GM21367 (cell line): ENCODE measurements around the gene CERS6.
A peak's percentile ranks its signal among the peaks of the same experiment; 100 is the strongest.
"Not testable (repeated sequence)": the region's sequence is repeated elsewhere in the genome, so short reads cannot be mapped to it uniquely, and the experiment has no call there.

Source experiments
- ATAC-seq: cut with Tn5 transposase; IDR thresholded peaks from one replicate; pipeline ENCODE4 v1.9.1; 2021; ENCODE audit not compliant: unreplicated experiment

CERS6 gene

DNA sequence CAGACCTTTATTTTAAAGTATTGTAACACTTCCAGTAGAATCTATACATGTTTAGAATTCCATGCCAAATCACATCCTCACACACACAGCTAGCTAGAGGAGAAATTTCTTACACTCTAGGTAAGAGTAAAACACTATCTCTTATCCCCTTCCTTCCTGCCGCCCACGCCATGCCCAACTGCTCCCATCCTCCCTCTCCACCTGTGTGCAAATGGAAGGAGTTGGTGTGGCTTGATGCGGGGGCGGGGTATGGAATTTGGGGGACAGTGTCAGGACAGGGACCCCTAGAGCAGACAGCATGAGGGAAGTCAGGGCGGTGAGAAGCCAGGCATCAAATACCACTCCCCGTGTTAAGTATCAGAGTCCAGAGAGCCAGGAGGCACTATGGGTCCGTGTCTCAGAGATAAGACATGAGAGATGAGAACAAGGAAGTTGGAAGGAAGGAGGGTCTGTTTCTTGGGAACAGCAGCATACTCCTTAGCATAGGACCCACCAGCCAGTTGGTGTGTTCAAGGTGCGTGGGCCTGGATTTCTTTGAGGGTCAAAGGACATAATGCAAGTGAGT is 297.8 kb downstream of the CERS6 start:
- ATAC-seq = no peak

DNA sequence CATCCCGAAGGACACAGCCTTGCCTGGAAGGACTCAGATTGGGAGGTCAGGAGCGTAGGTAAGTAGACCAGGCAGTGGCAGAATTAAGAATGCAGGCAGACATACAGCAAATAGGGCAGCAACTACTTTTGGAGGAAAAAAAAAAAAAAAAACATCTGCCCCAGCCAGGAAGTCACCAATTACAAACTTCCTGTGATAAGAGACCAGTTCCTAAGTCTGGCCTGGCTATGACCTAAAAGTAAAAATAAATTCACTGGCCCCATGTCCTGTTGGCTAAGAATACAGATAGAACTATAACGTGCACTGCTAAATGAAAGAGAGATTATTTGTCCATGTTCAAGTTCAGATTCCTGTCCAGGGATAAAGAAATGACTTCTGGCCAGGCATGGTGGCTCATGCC is 301.2 kb downstream of the CERS6 start:
- no peak for ATAC-seq

DNA sequence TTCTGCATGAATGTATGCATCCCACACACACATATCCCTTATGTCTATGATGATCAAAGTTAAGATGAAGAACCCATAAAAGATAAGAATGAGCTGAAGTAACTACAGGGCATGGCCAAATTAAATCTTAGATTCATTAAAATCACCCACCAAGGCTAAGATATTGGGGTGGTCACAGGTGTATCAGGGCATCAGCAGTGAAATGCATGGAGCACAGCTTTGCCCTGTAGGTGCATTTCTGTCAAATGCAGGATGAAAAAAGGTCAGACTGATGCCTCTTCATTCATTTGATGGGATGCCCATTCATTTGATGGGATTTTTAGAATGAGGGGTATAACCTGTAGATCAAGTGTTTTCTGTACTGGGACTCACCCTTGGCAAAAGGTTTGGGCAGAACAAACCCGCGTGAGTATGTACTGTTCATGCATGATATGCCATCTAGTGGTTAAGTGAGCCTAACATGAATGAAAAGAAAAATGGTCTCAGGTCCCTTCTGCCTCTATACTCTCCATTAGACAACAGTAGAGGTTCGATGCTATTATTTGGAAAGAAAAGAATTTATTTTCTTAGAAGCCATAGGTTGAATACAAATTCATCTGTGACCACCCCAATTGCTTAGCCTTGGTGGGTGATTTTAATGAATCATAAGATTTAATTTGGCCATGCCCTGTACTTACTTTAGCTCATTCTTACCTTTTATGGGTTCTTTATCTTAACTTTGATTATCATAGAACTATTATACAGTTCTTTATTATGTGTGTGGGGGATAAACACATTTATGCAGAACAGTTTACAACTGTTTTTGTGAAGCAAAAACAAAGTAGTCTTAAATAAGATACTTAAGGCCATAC is 303.1 kb downstream of the CERS6 start:
- peak; percentile 82 for ATAC-seq

DNA sequence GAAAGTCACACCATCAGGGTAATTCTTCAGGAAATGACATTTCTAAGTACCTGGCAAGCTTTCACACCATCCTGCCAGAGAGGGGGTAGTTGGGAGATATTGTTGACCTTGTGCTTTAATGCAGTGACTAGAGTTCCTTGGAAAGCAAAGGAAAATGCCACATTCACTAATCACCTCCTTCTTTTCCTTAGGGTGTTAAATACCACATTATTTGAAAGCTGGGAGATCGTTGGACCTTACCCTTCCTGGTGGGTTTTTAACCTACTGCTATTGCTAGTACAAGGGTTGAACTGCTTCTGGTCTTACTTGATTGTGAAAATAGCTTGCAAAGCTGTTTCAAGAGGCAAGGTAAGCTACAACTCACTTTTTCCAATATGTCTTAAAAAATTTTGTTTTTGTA is 309.3 kb downstream of the CERS6 start:
- ATAC-seq = no peak

DNA sequence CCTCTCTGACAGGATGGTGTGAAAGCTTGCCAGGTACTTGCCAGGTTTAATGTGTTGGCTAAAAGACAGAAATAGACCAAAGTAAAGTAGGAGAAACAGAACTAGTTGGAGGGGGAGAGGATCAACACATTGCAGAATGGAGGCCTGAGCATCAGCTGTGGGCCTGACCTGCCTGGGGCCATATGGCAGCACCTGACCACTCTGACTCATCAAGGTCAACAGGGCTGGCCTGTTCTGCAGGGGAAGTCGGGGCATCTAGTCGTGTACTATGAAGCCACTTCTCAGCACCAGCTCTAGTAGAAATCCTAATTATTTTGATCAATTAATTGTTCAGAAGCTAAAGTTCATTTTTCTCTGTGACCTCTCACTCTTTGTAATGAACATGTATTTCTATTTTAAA is 310.5 kb downstream of the CERS6 start:
- no peak for ATAC-seq

DNA sequence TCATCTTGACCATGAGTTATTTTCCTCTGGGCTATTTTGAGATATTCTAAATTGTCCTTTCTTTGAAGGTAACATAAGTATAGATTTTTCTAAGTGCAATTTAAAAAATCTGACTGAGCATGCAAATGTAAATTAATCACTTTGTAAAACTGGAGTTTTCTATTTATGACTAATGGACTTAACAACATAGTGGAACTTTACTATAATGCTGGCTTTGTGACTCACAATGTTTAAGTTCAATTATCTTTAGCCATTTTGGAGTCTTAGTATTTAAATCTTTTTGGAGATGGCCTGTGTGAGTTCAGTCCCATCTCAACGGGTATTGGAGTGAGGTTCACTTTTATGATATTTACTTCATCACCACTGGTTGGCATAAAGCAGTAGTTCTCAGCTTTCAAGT is 311.2 kb downstream of the CERS6 start:
- no peak for ATAC-seq

DNA sequence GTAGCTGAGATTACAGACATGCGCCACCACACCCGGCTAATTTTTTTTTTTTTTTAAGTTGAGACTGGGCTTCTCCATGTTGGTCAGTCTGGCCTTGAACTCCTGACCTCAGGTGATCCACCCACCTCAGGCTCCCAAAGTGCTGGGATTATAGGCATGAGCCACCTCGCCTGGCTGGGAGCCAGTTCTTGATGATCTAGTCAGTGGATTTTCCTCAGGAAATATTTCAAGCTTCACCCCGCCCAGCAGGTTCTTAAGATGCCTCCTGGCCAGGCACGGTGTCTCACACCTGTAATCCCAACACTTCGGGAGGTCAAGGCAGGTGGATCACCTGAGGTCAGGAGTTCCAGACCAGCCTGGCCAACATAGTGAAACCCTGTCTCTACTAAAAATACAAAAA is 312.3 kb downstream of the CERS6 start:
- not testable (repeated sequence) for ATAC-seq

DNA sequence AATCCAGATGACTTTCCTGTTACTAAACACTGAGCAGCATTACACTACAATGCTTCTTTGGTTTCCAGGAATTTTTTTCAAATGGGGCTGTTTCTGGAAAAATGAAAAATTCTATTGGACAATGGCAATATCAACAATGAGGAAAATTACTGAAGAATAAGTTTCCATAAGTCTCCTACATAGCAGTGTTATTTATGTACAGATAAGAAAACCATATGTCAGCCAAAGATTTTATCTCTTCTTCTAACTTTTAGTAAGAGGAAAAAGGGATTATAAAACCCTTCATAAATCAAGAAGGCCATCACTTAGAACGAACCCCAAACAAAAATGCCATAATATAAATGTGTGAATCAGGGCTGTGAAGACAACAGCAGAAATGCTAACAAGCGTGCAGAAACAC is 314.7 kb downstream of the CERS6 start:
- ATAC-seq = no peak

DNA sequence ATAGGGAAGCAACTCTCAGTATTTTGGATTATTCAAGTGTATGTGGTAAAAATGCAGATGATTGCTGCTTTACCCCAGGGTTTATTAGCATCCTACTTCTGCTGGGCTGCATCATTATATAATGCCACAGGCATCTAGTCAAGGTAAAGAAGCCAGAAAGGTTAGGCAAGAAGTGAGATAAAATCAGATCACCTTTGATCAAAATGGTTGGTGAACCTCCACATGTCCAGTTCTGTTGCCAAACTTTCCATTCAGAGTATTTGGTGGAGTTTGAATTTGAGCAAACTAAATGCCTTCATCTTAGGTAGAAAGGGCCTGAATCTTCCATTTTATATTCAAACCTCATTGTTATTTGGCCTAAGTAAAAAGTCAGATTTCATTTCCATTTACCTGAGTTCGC is 316.6 kb downstream of the CERS6 start:
- ATAC-seq = no peak

DNA sequence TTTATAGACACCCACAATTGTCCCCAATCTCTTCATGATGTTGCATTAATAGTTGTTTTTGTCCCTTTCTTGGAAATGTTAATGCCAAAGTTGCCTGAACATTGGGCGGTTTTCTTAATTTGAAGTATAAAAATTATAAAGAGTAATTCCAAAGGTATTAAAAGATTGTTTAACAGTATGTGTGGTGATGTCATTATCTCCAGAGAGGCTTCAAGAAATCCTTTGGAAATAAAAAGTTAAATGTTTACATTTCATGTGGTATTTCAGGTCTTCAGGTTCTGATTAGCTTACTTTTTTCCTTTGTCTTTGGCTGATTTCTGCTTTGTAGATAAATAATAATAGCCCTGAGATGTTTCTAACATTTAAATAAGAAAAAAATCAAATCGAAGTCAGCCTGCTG is 317.1 kb downstream of the CERS6 start:
- ATAC-seq = no peak

DNA sequence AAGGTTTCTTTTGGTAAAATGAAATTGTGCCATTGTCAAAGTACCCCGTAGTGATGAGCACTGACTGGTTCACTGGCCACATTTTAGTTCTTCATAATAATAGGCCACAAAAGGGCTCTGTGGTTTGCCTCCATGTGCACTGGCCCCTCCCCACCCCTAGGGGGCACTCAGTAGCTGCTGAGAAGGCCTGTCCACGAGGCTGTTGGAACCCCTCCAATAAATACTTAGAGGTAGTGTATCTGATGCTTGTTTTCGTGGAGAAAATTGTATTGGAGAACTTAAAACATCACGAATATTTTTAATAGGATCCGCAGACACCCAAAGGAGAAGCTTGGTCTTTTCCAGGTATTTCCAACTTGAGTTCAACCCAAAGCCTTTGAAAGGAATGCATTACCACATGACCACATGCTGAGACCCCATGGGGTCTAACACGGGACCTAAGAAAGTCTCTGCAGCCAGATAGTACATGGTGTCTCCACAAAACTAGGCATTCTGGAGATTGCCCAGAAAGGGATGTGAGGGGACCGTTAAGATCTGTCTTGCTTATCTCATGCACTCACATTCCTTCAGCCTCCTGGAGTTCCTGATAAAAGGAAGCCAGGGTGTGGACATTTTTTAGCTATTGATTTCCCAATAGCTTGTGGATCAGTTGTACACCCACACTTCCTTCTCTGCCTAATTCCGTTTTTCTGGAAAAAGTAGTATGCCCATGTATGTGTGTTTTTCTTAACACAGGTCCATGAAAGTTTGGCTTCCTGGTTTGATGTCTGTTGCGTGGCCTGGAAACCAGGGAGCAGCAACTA is 317.8 kb downstream of the CERS6 start:
- ATAC-seq = peak; percentile 62

DNA sequence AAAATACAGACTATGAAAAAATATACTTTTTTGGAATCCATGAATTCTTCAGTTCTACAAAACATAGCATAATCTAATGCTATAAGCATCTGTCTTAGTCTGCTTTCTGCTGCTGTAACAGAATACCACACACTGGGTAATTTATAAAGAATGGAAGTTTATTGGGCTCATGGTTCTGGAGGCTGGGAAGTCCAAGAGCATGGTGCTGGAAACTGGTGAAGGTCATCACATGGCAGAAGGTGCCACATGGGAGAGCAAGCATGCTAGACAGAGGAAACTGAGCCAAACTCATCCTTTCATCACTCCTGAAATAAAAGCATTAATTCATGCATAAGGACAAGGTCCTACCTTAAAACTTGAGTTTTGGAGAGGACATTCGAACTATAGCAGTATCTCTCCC is 319.8 kb downstream of the CERS6 start:
- ATAC-seq = no peak

DNA sequence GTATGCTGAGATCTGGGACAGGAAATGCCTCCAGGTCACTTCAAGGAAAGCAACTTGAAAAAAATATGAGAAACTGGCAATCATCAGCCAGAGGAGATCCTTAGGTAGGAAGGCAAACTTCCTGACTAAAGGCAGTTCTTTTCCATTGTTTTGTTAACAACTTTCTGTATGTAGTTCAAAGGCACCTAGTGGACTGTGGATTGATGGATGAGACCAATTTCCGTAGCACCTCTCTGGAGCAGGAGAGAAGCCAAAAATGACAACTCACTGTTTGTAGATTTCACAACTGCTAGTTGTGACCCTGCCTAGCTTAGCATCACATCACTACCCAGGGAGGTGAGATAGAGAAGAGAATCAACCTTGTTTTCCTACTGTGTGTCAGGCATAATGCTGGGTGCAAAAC is 324.6 kb downstream of the CERS6 start:
- no peak for ATAC-seq

DNA sequence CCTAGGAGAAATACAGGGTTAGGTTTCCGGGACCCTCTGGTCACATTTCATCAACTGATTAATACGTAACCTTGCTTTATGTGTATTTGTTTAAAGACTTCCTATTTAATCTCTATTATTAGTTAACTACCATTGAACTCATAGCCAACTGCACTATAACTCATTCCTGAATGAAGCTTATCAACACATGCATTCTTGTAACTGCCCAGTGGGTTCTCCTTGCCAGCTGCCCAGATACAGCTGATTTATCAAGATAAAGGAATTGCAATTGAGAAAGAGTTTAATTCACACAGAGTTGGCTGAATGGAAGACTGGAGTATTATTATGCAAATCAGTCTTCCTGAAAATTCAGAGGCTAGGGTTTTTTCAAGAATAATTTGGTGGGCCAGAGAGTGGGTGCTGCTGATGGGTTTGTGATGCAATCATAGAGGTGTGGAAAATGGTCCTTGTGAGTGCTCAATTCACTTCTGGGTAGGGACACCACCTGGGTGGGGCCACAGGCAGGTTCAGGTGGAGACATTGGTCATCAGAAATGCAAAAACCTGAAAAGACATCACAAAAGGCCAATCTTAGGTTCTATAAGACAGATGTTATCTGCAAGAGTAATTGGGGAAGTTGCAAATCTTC is 325.2 kb downstream of the CERS6 start:
- no peak for ATAC-seq

DNA sequence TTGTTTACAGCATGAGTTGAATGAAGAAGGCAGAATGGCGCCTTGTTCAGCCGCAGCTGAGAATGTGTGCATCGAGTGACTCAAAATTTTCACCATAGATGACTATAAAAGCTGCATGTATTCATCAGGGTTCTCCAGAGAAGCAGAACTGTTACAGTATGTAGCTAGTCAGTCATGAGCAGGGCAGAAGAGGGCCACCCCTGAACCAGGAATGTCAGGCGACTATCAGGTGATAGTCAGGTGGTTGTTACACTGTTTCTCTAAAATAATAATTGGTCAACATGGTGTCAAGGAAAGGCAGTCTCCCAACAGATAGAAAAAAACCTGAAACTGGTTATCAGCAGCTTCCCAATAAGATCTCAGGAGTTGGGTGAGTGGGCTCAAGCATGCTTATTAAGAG is 326.2 kb downstream of the CERS6 start:
- no peak for ATAC-seq

DNA sequence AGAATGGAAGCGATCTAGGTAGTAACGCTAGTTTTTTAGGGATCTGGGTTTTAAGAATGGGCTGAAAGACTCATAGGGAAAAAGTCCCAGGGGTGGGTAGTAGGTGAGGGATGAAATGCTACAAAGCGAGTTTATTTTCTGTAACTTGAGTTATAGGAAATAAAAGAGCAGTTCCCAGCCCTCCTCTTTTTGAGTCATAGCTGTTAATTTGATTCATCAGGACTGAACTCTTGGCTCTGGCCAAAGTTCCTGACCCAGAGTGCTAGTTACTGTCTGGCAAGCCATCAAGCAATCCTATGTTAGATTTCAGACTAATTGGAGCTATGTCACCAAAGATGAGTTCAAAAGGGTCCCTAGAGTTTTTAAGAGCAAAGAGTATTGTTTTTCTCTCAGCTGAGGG is 328.9 kb downstream of the CERS6 start:
- ATAC-seq = no peak

DNA sequence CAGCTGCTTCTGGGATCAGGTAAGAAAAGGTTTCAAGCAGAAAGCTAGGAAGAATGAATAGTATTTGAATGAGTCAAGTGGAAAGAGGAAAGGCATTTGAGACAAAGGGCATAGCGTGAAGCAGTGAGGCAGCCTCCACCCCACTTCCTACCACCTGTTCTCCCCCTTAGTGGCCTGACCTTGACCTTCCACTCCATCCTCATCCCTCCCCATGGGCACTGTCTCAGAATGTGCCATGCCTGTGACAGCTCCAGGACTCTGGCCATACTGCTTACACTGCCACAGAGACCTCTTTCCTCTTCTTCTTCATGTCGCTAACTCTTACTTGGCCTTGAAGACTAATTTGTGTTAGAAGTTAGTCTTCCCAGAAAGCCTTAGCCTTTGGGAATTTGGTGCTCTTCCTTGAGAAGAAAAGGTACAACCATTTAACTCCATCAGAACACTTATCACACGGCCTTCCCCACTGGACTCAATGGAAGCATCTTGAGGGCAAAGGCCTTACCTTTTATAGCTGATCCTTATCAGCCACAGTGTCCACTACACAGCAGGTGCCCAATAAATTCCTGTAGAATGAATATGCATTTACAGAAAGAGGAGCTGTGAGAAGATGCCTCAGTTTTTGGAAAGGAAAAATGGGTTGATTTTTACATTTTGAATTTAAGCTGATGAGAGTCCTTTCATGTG is 331.2 kb downstream of the CERS6 start:
- ATAC-seq = no peak

DNA sequence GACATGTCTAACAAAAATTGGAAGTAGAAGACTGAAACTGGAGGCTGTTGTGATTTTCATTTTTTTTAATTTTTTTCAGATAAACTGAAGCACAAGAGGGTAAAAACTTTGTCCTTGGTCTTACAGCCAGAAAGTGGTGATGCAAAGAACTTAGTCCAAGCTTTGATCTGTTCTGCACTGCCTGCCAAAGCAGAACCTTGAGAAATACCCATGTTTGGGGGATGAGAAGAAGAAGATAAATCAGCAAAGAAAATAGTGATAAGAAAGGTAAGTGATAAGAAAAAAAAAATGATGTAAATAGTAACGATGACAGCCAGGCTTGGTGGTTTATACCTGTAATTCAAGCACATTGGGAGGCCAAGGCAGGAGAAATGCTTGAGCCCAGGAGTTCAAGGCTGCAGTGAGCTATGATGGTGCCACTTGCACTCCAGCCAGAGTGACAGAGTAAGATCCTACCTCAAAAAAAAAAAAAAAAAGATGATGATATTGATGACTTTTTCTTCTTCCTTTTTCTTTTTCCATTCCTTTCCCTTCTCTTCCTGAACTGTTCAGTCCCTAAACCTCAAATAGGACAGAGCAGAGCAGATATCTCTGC is 331.8 kb downstream of the CERS6 start:
- no peak for ATAC-seq

DNA sequence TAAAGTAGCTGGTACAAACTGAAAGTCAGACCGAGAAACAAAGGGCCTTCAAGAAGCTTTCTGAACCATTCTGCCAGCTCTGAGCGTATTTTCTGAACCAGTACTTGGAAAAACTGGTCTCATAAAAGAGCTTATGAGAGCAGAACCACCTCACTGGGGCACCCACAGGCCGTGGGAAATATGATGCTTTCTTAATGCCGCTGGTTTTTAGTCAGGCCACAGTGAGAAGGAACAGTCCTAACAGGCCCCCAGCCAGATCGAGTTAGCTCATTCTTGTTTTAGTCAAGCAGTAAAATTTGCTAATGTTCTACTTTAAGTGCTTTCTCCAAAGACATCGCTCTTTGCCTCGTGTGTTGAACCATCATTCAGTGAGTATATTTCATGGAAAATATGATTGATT is 333.7 kb downstream of the CERS6 start:
- ATAC-seq = no peak

DNA sequence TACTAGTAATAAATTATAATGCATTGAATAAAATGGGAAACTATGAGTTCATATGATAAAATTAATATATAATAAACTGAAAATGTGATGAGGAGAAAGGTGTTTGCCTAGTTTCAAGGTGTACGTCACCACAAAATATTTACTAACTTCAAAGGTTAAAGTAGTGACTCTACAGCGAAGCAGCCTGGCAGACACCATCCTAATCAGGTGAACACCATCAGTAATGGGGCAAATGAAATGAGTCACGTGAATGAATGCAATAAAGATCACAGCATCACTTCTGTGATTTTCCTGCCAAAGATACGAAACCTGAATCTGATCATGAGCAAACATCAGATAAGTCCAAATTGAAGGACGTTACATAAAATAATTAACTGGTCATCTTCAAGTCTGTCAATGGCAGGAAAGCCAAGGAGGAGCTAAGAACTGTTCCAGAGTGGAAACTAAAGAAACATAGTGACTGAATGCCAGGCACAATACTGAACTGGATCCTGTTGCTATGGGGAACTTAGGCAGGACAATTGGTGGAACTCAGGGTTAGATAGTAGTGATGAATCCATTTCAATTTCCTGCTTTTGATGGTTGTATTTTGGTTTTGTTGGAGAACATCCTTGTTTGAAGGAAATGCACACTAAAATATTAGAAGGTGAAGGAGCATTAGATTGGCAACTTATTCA is 334.3 kb downstream of the CERS6 start:
- no peak for ATAC-seq
